Thoracic aorta (tissue), 2 donors: ENCODE data around the gene ADAMTS17. TPM values are rescaled to one million over a fixed set of nuclear protein-coding genes. Genes with fewer than 3 reads are reported as not detected.

Source experiments
- ATAC-seq: fragments of 150-250 bp; one replicate; pipeline ENCODE4 v1.8.0; 2017; ENCODE audit warnings: low read depth; ENCODE audit not compliant: insufficient number of reproducible peaks, low FRiP score
- DNase-seq: peaks from one replicate; pipeline ENCODE4 v3.0.0-alpha.2; 2020; ENCODE audit warnings: low spot score
- H3K27ac ChIP-seq, 2 donors: fragments of 200-600 bp; sonication (generic); 1 replicate in 1 of 2; 2 replicates in 1 of 2; pipeline ENCODE4 v1.5.1; 2016; ENCODE audit warnings: mild to moderate bottlenecking in 2 of 2, moderate library complexity in 2 of 2
- H3K27me3 ChIP-seq: fragments of 200-600 bp; sonication (generic); replicated peaks from 2 replicates; pipeline ENCODE4 v1.6.0; 2016; ENCODE audit warnings: mild to moderate bottlenecking; ENCODE audit not compliant: insufficient read depth
- H3K36me3 ChIP-seq: fragments of 200-600 bp; sonication (generic); one replicate; pipeline ENCODE4 v1.5.1; 2016
- H3K4me1 ChIP-seq, 2 donors: fragments of 200-600 bp; sonication (generic); 1 replicate in 1 of 2; 2 replicates in 1 of 2; pipeline versions ENCODE4 v1.5.1 to v1.6.0; 2016; ENCODE audit warnings: low read depth in 2 of 2, mild to moderate bottlenecking in 1 of 2; ENCODE audit not compliant: control insufficient read depth in 1 of 2
- H3K4me3 ChIP-seq: fragments of 200-600 bp; sonication (generic); 2 replicates; pipeline ENCODE4 v1.5.1; 2016; ENCODE audit warnings: mild to moderate bottlenecking
- H3K9me3 ChIP-seq: fragments of 200-600 bp; sonication (generic); 2 replicates; pipeline ENCODE4 v1.5.1; 2016
- CTCF ChIP-seq: fragments of 200-600 bp; sonication (generic); IDR thresholded peaks from one replicate; pipeline ENCODE4 v1.5.1; 2019; ENCODE audit warnings: antibody characterized with exemption
- total RNA-seq, 2 donors: library from RNA; depleted of rRNA; stranded (reverse); fragments of >200 nt; gene quantifications; one replicate each; pipeline versions ENCODE4 v1.1.0 to v1.2.3, GENCODE V29; 2016

Gene ADAMTS17
- total RNA-seq, 2 donors from 2014 or later = 2.8 to 8.1 TPM

DNA sequence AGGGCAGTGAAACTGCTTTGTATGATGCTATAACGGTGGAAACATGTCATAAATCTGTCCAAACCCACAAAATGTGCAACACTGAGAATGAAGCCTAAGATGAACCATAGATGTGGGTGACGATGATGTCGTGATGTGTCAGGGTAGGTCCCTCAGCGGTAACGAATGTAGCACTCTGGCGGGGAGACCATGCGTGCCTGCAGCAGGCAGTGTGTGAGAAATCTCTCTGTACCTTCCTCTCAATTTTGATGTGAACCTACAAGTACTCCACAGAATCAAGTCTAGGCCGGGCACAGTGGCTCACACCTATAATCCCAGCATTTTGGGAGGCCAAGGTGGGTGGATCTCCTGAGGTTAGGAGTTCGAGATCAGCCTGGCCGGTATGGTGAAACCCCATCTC, 340.4 kb downstream of the ADAMTS17 start:
- no peaks in the 10 kb centered on the region for H3K9me3 ChIP-seq
- peaks cover 0 to 6% of the 10 kb centered on the region in 2 donors for H3K4me1 ChIP-seq
- ATAC-seq (no peak), DNase-seq (no peak)
- H3K27me3 ChIP-seq = no peaks in the 10 kb centered on the region
- TF ChIP-seq CTCF = no peak
- no peak overlapping the region for H3K4me3 ChIP-seq
- H3K27ac ChIP-seq = no peak overlapping the region
- H3K36me3 ChIP-seq = no peaks in the 10 kb centered on the region

- ATAC-seq = no peak
- Histone ChIP-seq H3K27me3 (no peaks in the 10 kb centered on the region), H3K4me1 (peaks cover 0 to 6% of the 10 kb centered on the region in 2 donors), H3K4me3 (no peak overlapping the region), H3K27ac (no peak overlapping the region), H3K36me3 (no peaks in the 10 kb centered on the region), H3K9me3 (no peaks in the 10 kb centered on the region)
- no peak for TF ChIP-seq CTCF
- DNase-seq = no peak
Measured at GRCh38 chr15:99999282-100000070, 342.3 kb downstream of the ADAMTS17 start.

DNA sequence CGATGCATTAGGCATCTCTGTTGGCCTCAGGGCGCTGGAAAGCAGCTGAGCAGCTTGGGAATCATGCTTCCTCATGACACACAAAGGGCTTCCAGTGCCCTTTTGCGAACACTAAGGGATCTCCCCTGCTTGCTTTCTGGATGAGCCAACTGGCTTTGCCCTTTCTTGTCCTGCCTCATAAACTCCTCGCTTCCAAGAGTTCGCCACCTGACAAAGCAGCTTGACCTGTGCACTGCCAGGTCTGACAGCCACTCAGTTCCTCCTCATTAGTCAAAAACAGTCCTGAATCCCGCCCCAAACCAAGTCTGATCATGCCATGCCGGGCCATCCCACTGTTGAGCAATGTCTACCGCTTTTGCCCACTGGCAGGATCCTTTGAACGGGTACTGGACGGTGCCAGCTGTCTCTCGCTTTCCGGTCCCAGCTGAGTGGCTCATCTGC, 343.1 kb downstream of the ADAMTS17 start:
- DNase-seq (no peak), ATAC-seq (no peak)
- Histone ChIP-seq H3K4me3 (no peak overlapping the region), H3K4me1 (peaks cover 0 to 6% of the 10 kb centered on the region in 2 donors), H3K36me3 (no peaks in the 10 kb centered on the region), H3K27me3 (no peaks in the 10 kb centered on the region), H3K9me3 (no peaks in the 10 kb centered on the region), H3K27ac (no peak overlapping the region)
- no peak for TF ChIP-seq CTCF

GRCh38 chr15:99997112-99997651, 344.6 kb downstream of the ADAMTS17 start:
- no peak for TF ChIP-seq CTCF
- H3K4me3 ChIP-seq = no peak overlapping the region
- no peak overlapping the region for H3K27ac ChIP-seq
- H3K36me3 ChIP-seq = no peaks in the 10 kb centered on the region
- no peak for ATAC-seq
- no peaks in the 10 kb centered on the region for H3K27me3 ChIP-seq
- H3K9me3 ChIP-seq = no peaks in the 10 kb centered on the region
- H3K4me1 ChIP-seq = peaks cover 0 to 3% of the 10 kb centered on the region in 2 donors
- DNase-seq = no peak

DNA sequence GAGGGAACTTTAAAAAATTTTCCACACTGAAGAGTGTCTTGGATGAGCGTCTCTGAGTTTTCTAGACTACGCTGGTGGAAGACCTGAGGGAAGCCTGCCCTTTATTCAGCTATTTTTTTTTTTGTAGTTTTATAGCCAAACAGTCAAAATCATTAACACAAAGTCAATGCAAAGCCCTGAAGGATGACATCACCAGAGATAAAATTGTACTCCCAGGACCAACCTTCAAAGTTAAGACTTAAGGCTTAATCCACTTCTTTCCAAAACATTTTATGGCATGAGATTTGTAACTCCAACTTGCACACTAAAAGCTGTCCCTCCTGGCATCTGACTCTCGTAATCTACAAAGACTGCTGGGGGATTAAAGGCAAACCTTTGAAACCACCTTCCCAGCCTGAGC, 345.1 kb downstream of the ADAMTS17 start:
- Histone ChIP-seq H3K27ac (no peak overlapping the region), H3K4me1 (no peaks in the 10 kb centered on the region), H3K27me3 (no peaks in the 10 kb centered on the region), H3K9me3 (no peaks in the 10 kb centered on the region), H3K36me3 (no peaks in the 10 kb centered on the region), H3K4me3 (no peak overlapping the region)
- ATAC-seq (no peak), DNase-seq (no peak)
- no peak for TF ChIP-seq CTCF
